Endodermal cell (in vitro differentiated cells): ENCODE results near the gene PRKCA. TPM values are rescaled to one million over a fixed set of nuclear protein-coding genes. Genes with fewer than 3 reads are reported as not detected.
"Not testable (repeated sequence)": the region's sequence is repeated elsewhere in the genome, so short reads cannot be mapped to it uniquely, and the experiment has no call there.

Experiments
- DNase-seq: peaks from one replicate; pipeline ENCODE4 v3.0.0-alpha.2; 2017
- H3K27ac ChIP-seq: 2 replicates; pipeline ENCODE4 v1.5.1; 2013; ENCODE audit warnings: mild to moderate bottlenecking, low read depth, low read length, moderate library complexity
- H3K27me3 ChIP-seq: 2 replicates; pipeline ENCODE4 v1.6.1; 2013; ENCODE audit warnings: mild to moderate bottlenecking, low read length, moderate library complexity; ENCODE audit not compliant: insufficient read depth, control insufficient read depth, poor library complexity, severe bottlenecking
- H3K36me3 ChIP-seq: 2 replicates; pipeline ENCODE4 v1.7.0; 2013; ENCODE audit warnings: mild to moderate bottlenecking, low read length, moderate library complexity; ENCODE audit not compliant: control insufficient read depth, insufficient read depth
- H3K4me1 ChIP-seq: one replicate; pipeline ENCODE4 v1.7.0; 2013; ENCODE audit warnings: low read length; ENCODE audit not compliant: control insufficient read depth, insufficient read depth
- H3K4me3 ChIP-seq: 2 replicates; pipeline ENCODE4 v1.5.1; 2013; ENCODE audit warnings: mild to moderate bottlenecking, low read length, moderate library complexity
- H3K9ac ChIP-seq: 2 replicates; pipeline ENCODE4 v1.6.1; 2013; ENCODE audit warnings: mild to moderate bottlenecking, low read length, moderate library complexity; ENCODE audit not compliant: poor library complexity, severe bottlenecking; ENCODE audit errors: extremely low read depth
- H3K9me3 ChIP-seq: 2 replicates; pipeline ENCODE4 v1.6.1; 2013; ENCODE audit warnings: mild to moderate bottlenecking, low read length, moderate library complexity; ENCODE audit not compliant: control insufficient read depth
- H3K27ac Mint-ChIP-seq: 2 replicates; pipeline ENCODE4 v1.8.0; 2020; ENCODE audit warnings: mixed read lengths
- H3K27me3 Mint-ChIP-seq: 2 replicates; pipeline ENCODE4 v1.8.0; 2021; ENCODE audit warnings: mild to moderate bottlenecking, mixed read lengths; ENCODE audit not compliant: insufficient read depth
- H3K36me3 Mint-ChIP-seq: 2 replicates; pipeline ENCODE4 v1.8.0; 2020; ENCODE audit warnings: low read depth, mixed read lengths
- H3K4me1 Mint-ChIP-seq: 2 replicates; pipeline ENCODE4 v1.8.0; 2020; ENCODE audit warnings: mixed read lengths
- H3K4me3 Mint-ChIP-seq: 2 replicates; pipeline ENCODE4 v1.8.0; 2020; ENCODE audit warnings: mild to moderate bottlenecking, moderate library complexity, mixed read lengths
- H3K9me3 Mint-ChIP-seq: 2 replicates; pipeline ENCODE4 v1.8.0; 2020; ENCODE audit warnings: mild to moderate bottlenecking, mixed read lengths
- WGBS, 2 experiments: methylation state at CpG; one replicate each; pipeline versions ENCODE4 v1.1.5 to v1.1.7; 2013; ENCODE audit warnings: missing lambda C conversion rate in 2 of 2, mixed read lengths in 1 of 2; ENCODE audit not compliant: insufficient coverage in 1 of 2, insufficient read length in 1 of 2; 5-methylcytosine and 5-hydroxymethylcytosine counted together
- total RNA-seq, 2 donors: library from RNA; stranded (reverse); fragmentation: NEBNext Ultra II Directional in 1 of 2; extraction: Animal tissue kit (Norgen Biotek cat#: 25700) in 1 of 2; gene quantifications; 2 replicates in 1 of 2; 3 replicates in 1 of 2; pipeline ENCODE4 v1.2.1, GENCODE V29; 2021
- TF ChIP-seq, protein P1 (sequence below): fragments of 200-600 bp; sonication (generic); conservative IDR thresholded peaks from 2 replicates; pipeline ENCODE4 v1.5.0; 2021; ENCODE audit warnings: antibody characterized with exemption, mild to moderate bottlenecking

Gene PRKCA
- total RNA-seq, 2 donors from 2014 or later: 8.7 to 14.6 TPM

DNA sequence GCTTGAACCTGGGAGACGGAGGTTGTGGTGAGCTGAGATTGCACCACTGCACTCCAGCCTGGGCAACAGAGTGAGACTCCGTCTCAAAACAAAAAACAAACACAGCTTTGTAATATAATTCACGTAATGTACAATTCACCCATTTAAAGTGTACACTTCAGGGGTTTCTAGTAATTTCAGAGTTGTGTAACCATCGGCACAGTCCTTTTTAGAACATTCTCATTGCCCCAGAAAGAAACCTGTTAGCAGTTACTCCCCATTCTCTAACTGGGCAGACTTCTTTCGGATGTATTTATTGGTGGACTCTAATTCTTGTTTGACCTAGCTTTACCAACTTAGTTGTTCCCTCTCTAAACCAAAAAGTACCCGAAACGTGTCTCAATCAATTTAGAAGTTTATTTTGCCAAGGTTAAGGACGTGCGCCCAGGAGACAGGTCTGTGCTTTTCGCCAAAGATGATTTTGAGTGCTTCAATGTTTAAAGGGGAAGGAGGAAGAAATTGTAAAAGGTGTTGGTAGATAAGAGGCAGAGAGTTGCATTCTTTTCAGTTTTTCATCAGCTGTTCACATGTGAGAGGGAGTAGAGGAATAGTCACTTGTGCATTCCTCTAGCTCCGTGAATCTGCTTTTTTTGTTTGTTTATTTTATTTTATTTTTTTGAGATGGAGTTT lies 175.3 kb downstream of the PRKCA start:
- no peak overlapping the region for H3K27ac ChIP-seq
- 95 to 97% methylated on average over 8 to 11 of the region's 11 CpGs for WGBS, 2 experiments
- DNase-seq: no peak

DNA sequence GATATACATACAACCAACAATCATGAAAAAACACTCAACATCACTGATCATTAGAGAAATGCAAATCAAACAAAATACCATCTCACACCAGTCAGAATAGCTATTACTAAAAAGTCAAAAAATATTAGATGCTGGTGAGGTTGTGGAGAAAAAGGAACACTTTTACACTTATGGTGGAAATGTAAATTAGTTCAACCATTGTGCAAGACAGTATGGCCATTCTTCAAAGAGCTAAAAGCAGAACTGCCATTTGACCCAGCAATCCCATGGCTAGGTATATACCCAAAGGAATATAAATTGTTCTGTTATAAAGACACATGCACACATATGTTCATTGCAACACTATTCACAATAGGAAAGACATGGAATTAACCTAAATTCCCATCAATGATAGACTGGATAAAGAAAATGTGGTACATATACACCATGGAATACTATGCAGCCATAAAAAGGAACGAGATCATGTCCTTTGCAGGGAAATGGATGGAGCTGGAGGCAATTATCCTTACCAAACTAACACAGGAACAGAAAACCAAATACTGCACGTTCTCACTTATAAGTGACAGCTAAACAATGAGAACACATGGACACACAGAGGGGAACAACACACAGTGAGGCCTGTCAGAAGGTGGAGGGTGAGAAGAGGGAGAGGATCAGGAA lies 176.9 kb downstream of the PRKCA start:
- H3K4me3 ChIP-seq, DNase-seq, H3K4me3 Mint-ChIP-seq, H3K27me3 ChIP-seq, H3K9me3 ChIP-seq, H3K27ac ChIP-seq, H3K27me3 Mint-ChIP-seq, H3K36me3 Mint-ChIP-seq, H3K27ac Mint-ChIP-seq, H3K4me1 ChIP-seq, H3K9me3 Mint-ChIP-seq, H3K36me3 ChIP-seq, H3K9ac ChIP-seq: not testable (repeated sequence)
- WGBS, 2 experiments: 93% methylated on average over 2 of the region's 2 CpGs; no CpG with 5 or more reads in 1 of the 2 experiments
- peaks cover 21% of the 10 kb centered on the region for H3K4me1 Mint-ChIP-seq

More for the DNA sequence above, 175.3 kb downstream of the PRKCA start:
- no peaks in the 10 kb centered on the region for H3K36me3 Mint-ChIP-seq
- H3K4me1 Mint-ChIP-seq: peaks cover 35% of the 10 kb centered on the region
- TF ChIP-seq, protein P1, sequence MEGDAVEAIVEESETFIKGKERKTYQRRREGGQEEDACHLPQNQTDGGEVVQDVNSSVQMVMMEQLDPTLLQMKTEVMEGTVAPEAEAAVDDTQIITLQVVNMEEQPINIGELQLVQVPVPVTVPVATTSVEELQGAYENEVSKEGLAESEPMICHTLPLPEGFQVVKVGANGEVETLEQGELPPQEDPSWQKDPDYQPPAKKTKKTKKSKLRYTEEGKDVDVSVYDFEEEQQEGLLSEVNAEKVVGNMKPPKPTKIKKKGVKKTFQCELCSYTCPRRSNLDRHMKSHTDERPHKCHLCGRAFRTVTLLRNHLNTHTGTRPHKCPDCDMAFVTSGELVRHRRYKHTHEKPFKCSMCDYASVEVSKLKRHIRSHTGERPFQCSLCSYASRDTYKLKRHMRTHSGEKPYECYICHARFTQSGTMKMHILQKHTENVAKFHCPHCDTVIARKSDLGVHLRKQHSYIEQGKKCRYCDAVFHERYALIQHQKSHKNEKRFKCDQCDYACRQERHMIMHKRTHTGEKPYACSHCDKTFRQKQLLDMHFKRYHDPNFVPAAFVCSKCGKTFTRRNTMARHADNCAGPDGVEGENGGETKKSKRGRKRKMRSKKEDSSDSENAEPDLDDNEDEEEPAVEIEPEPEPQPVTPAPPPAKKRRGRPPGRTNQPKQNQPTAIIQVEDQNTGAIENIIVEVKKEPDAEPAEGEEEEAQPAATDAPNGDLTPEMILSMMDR: no peak
- H3K9ac ChIP-seq: no peak overlapping the region
- no peak overlapping the region for H3K4me3 ChIP-seq
- no peaks in the 10 kb centered on the region for H3K36me3 ChIP-seq
- no peaks in the 10 kb centered on the region for H3K27me3 ChIP-seq
- no peak overlapping the region for H3K27ac Mint-ChIP-seq
- peaks cover 6% of the 10 kb centered on the region for H3K9me3 ChIP-seq
- no peak overlapping the region for H3K4me3 Mint-ChIP-seq
- peaks cover 9% of the 10 kb centered on the region for H3K4me1 ChIP-seq
- H3K27me3 Mint-ChIP-seq: no peaks in the 10 kb centered on the region
- H3K9me3 Mint-ChIP-seq: peaks cover 7% of the 10 kb centered on the region

DNA sequence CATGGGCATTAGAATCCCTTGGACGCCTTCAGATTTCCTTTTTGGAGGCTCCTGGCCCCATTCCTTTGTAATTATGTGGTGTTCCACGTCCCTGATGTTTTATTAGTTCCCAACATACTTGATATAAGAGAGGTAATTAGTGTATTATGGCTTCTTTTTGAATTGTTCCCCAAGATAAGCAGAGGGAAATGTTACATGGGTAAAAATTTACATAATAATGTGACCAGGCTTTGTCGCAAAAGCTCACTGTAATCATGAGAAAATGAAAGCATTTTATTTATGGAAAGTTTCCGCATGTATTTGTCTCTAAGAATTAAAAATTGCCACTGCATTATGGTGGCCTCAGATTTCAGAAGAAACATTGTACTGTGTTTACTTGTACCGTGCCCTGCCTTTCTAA lies 177.8 kb downstream of the PRKCA start:
- Histone ChIP-seq H3K9ac (no peak overlapping the region), H3K9me3 (peaks cover 6% of the 10 kb centered on the region), H3K4me3 (no peak overlapping the region), H3K27ac (no peak overlapping the region), H3K27me3 (no peaks in the 10 kb centered on the region), H3K36me3 (no peaks in the 10 kb centered on the region), H3K4me1 (peaks cover 6% of the 10 kb centered on the region)
- Mint-ChIP-seq H3K4me1 (peaks cover 17% of the 10 kb centered on the region), H3K27me3 (no peaks in the 10 kb centered on the region), H3K9me3 (peaks cover 7% of the 10 kb centered on the region), H3K36me3 (no peaks in the 10 kb centered on the region), H3K4me3 (no peak overlapping the region), H3K27ac (no peak overlapping the region)
- WGBS, 2 experiments: 93 to 97% methylated on average over 3 to 5 of the region's 5 CpGs
- TF ChIP-seq, protein P1: no peak
- DNase-seq: no peak
